HEK293 (cell line): ENCODE results near the gene SNCB.
"Not testable (repeated sequence)": the region's sequence is repeated elsewhere in the genome, so short reads cannot be mapped to it uniquely, and the experiment has no call there.

Experiments used
- GLI4 ChIP-seq: fragments of 450-650 bp; formaldehyde crosslinking; IDR thresholded peaks from 2 replicates; pipeline ENCODE4 v1.5.1; 2016; ENCODE audit warnings: missing biosample characterization, missing genetic modification characterization
- ZNF10 ChIP-seq: fragments of 450-650 bp; formaldehyde crosslinking; IDR thresholded peaks from 2 replicates; pipeline ENCODE4 v1.5.1; 2017; ENCODE audit warnings: missing biosample characterization, missing genetic modification characterization
- ZNF140 ChIP-seq: fragments of 450-650 bp; formaldehyde crosslinking; IDR thresholded peaks from 2 replicates; pipeline ENCODE4 v1.5.1; 2016; ENCODE audit warnings: missing biosample characterization, missing genetic modification characterization
- ZNF155 ChIP-seq: fragments of 450-650 bp; formaldehyde crosslinking; IDR thresholded peaks from 2 replicates; pipeline ENCODE4 v1.5.1; 2016; ENCODE audit warnings: missing biosample characterization, missing genetic modification characterization
- ZNF2 ChIP-seq: fragments of 450-650 bp; formaldehyde crosslinking; IDR thresholded peaks from 2 replicates; pipeline ENCODE4 v1.5.1; 2016; ENCODE audit warnings: missing biosample characterization, missing genetic modification characterization
- ZNF202 ChIP-seq: fragments of 450-650 bp; formaldehyde crosslinking; IDR thresholded peaks from 2 replicates; pipeline ENCODE4 v1.5.1; 2016; ENCODE audit warnings: missing biosample characterization, missing genetic modification characterization, borderline replicate concordance
- ZNF211 ChIP-seq: fragments of 450-650 bp; formaldehyde crosslinking; IDR thresholded peaks from 2 replicates; pipeline ENCODE4 v1.5.1; 2016; ENCODE audit warnings: low read depth, missing biosample characterization, missing genetic modification characterization
- ZNF248 ChIP-seq: fragments of 450-650 bp; formaldehyde crosslinking; IDR thresholded peaks from 2 replicates; pipeline ENCODE4 v1.5.1; 2017; ENCODE audit warnings: missing biosample characterization, missing genetic modification characterization
- ZNF274 ChIP-seq, 2 experiments: fragments of 200-500 bp in 1 of 2; fragments of 450-650 bp in 1 of 2; sonication (Bioruptor generic) in 1 of 2; formaldehyde crosslinking in 1 of 2; IDR thresholded peaks; 2 replicates each; pipeline versions ENCODE4 v1.5.1 to v1.6.1; 2014 to 2016; ENCODE audit warnings: borderline replicate concordance in 1 of 2, inconsistent platforms in 1 of 2, low read length in 1 of 2, missing biosample characterization in 1 of 2, missing genetic modification characterization in 1 of 2
- ZNF514 ChIP-seq: fragments of 450-650 bp; formaldehyde crosslinking; IDR thresholded peaks from 2 replicates; pipeline ENCODE4 v1.5.1; 2016; ENCODE audit warnings: missing biosample characterization, missing genetic modification characterization
- ZNF548 ChIP-seq: fragments of 450-650 bp; formaldehyde crosslinking; IDR thresholded peaks from 2 replicates; pipeline ENCODE4 v1.5.1; 2016; ENCODE audit warnings: missing biosample characterization, missing genetic modification characterization
- ZNF791 ChIP-seq: fragments of 450-650 bp; formaldehyde crosslinking; IDR thresholded peaks from 2 replicates; pipeline ENCODE4 v1.5.1; 2016; ENCODE audit warnings: missing biosample characterization, missing genetic modification characterization
- TF ChIP-seq, protein P1 (sequence below): fragments of 450-650 bp; formaldehyde crosslinking; IDR thresholded peaks from 2 replicates; pipeline ENCODE4 v1.5.1; 2016; ENCODE audit warnings: missing biosample characterization, missing genetic modification characterization, borderline replicate concordance
- TF ChIP-seq, protein P2 (sequence below): fragments of 450-650 bp; formaldehyde crosslinking; IDR thresholded peaks from 2 replicates; pipeline ENCODE4 v1.5.1; 2016; ENCODE audit warnings: missing biosample characterization, missing genetic modification characterization
- TF ChIP-seq, protein P3 (sequence below): fragments of 450-650 bp; formaldehyde crosslinking; IDR thresholded peaks from 2 replicates; pipeline ENCODE4 v1.5.1; 2016; ENCODE audit warnings: missing biosample characterization, missing genetic modification characterization
- TF ChIP-seq, protein P4 (sequence below): fragments of 450-650 bp; IDR thresholded peaks from 2 replicates; pipeline ENCODE4 v1.5.1; 2018; ENCODE audit warnings: missing biosample characterization, missing genetic modification characterization
- TF ChIP-seq, protein P5 (sequence below): fragments of 450-650 bp; formaldehyde crosslinking; IDR thresholded peaks from 2 replicates; pipeline ENCODE4 v1.5.1; 2016; ENCODE audit warnings: missing biosample characterization, missing genetic modification characterization

SNCB gene

DNA sequence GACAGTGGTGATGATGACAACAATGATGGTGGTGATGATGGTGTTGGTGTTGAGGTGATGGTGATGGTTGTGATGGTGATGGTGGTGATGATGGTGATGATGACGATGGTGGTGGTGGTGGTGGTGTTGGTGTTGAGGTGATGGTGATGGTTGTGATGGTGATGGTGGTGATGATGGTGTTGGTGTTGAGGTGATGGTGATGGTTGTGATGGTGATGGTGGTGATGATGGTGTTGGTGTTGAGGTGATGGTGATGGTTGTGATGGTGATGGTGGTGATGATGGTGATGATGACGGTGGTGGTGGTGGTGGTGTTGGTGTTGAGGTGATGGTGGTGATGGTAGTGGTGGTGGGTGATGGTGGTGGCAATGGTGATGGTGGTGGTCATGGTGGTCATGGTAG is 38.7 kb downstream of the SNCB start (continued):
- TF ChIP-seq, protein P1, sequence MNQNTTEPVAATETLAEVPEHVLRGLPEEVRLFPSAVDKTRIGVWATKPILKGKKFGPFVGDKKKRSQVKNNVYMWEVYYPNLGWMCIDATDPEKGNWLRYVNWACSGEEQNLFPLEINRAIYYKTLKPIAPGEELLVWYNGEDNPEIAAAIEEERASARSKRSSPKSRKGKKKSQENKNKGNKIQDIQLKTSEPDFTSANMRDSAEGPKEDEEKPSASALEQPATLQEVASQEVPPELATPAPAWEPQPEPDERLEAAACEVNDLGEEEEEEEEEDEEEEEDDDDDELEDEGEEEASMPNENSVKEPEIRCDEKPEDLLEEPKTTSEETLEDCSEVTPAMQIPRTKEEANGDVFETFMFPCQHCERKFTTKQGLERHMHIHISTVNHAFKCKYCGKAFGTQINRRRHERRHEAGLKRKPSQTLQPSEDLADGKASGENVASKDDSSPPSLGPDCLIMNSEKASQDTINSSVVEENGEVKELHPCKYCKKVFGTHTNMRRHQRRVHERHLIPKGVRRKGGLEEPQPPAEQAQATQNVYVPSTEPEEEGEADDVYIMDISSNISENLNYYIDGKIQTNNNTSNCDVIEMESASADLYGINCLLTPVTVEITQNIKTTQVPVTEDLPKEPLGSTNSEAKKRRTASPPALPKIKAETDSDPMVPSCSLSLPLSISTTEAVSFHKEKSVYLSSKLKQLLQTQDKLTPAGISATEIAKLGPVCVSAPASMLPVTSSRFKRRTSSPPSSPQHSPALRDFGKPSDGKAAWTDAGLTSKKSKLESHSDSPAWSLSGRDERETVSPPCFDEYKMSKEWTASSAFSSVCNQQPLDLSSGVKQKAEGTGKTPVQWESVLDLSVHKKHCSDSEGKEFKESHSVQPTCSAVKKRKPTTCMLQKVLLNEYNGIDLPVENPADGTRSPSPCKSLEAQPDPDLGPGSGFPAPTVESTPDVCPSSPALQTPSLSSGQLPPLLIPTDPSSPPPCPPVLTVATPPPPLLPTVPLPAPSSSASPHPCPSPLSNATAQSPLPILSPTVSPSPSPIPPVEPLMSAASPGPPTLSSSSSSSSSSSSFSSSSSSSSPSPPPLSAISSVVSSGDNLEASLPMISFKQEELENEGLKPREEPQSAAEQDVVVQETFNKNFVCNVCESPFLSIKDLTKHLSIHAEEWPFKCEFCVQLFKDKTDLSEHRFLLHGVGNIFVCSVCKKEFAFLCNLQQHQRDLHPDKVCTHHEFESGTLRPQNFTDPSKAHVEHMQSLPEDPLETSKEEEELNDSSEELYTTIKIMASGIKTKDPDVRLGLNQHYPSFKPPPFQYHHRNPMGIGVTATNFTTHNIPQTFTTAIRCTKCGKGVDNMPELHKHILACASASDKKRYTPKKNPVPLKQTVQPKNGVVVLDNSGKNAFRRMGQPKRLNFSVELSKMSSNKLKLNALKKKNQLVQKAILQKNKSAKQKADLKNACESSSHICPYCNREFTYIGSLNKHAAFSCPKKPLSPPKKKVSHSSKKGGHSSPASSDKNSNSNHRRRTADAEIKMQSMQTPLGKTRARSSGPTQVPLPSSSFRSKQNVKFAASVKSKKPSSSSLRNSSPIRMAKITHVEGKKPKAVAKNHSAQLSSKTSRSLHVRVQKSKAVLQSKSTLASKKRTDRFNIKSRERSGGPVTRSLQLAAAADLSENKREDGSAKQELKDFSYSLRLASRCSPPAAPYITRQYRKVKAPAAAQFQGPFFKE (tag by site-specific recombination) = peak; percentile 98; the same call in 1 of the 2 replicates
- peak; percentile 50; the same call in 1 of the 2 replicates for TF ChIP-seq ZNF140 (tag by site-specific recombination)
- 0 out of 2 replicates have a peak, but pooled peaks have one; percentile 63 for TF ChIP-seq ZNF211 (tag by site-specific recombination)
- 0 out of 2 replicates have a peak, but pooled peaks have one; percentile 73 for TF ChIP-seq ZNF2 (tag by site-specific recombination)
- peak; percentile 90; the same call in 1 of the 2 replicates for TF ChIP-seq ZNF248
- TF ChIP-seq, protein P2, sequence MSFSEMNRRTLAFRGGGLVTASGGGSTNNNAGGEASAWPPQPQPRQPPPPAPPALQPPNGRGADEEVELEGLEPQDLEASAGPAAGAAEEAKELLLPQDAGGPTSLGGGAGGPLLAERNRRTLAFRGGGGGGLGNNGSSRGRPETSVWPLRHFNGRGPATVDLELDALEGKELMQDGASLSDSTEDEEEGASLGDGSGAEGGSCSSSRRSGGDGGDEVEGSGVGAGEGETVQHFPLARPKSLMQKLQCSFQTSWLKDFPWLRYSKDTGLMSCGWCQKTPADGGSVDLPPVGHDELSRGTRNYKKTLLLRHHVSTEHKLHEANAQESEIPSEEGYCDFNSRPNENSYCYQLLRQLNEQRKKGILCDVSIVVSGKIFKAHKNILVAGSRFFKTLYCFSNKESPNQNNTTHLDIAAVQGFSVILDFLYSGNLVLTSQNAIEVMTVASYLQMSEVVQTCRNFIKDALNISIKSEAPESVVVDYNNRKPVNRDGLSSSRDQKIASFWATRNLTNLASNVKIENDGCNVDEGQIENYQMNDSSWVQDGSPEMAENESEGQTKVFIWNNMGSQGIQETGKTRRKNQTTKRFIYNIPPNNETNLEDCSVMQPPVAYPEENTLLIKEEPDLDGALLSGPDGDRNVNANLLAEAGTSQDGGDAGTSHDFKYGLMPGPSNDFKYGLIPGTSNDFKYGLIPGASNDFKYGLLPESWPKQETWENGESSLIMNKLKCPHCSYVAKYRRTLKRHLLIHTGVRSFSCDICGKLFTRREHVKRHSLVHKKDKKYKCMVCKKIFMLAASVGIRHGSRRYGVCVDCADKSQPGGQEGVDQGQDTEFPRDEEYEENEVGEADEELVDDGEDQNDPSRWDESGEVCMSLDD (tag by site-specific recombination) = peak; percentile 63; the same call in 1 of the 2 replicates
- peak; percentile 99 for TF ChIP-seq ZNF155
- TF ChIP-seq, protein P3, sequence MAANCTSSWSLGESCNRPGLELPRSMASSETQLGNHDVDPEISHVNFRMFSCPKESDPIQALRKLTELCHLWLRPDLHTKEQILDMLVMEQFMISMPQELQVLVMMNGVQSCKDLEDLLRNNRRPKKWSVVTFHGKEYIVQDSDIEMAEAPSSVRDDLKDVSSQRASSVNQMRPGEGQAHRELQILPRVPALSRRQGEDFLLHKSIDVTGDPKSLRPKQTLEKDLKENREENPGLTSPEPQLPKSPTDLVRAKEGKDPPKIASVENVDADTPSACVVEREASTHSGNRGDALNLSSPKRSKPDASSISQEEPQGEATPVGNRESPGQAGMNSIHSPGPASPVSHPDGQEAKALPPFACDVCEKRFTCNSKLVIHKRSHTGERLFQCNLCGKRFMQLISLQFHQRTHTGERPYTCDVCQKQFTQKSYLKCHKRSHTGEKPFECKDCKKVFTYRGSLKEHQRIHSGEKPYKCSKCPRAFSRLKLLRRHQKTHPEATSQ = peak; percentile 87; the same call in 1 of the 2 replicates
- TF ChIP-seq, protein P4, sequence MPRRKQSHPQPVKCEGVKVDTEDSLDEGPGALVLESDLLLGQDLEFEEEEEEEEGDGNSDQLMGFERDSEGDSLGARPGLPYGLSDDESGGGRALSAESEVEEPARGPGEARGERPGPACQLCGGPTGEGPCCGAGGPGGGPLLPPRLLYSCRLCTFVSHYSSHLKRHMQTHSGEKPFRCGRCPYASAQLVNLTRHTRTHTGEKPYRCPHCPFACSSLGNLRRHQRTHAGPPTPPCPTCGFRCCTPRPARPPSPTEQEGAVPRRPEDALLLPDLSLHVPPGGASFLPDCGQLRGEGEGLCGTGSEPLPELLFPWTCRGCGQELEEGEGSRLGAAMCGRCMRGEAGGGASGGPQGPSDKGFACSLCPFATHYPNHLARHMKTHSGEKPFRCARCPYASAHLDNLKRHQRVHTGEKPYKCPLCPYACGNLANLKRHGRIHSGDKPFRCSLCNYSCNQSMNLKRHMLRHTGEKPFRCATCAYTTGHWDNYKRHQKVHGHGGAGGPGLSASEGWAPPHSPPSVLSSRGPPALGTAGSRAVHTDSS = peak; percentile 96
- TF ChIP-seq ZNF10 (tag by site-specific recombination) = peak; percentile 65; the same call in 1 of the 2 replicates
- 0 out of 2 replicates have a peak, but pooled peaks have one; percentile 29 for TF ChIP-seq ZNF548
- TF ChIP-seq, protein P5, sequence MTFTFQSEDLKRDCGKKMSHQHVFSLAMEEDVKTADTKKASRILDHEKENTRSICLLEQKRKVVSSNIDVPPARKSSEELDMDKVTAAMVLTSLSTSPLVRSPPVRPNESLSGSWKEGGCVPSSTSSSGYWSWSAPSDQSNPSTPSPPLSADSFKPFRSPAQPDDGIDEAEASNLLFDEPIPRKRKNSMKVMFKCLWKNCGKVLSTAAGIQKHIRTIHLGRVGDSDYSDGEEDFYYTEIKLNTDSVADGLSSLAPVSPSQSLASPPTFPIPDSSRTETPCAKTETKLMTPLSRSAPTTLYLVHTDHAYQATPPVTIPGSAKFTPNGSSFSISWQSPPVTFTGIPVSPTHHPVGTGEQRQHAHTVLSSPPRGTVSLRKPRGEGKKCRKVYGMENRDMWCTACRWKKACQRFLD = 0 out of 2 replicates have a peak, but pooled peaks have one; percentile 52
- TF ChIP-seq ZNF514 (tag by site-specific recombination) = peak; percentile 93; the same call in 1 of the 2 replicates
- TF ChIP-seq ZNF791 = peak; percentile 87; the same call in 1 of the 2 replicates
- TF ChIP-seq ZNF202 (tag by site-specific recombination) = peak; percentile 98
- not testable (repeated sequence) for TF ChIP-seq ZNF274 (IDR thresholded peaks at IDR 0.05; ENCODE audit: low read length)
- TF ChIP-seq ZNF274 (tag by site-specific recombination; IDR thresholded peaks at IDR 0.05; ENCODE audit: borderline replicate concordance) = peak; percentile 75; the same call in 1 of the 2 replicates
- peak; percentile 94; the same call in 1 of the 2 replicates for TF ChIP-seq GLI4 (tag by site-specific recombination)
